ENCODE data around the gene RBM14.
"Not testable (repeated sequence)": the region's sequence is repeated elsewhere in the genome, so short reads cannot be mapped to it uniquely, and the experiment has no call there.

RBM14 gene, protein sequence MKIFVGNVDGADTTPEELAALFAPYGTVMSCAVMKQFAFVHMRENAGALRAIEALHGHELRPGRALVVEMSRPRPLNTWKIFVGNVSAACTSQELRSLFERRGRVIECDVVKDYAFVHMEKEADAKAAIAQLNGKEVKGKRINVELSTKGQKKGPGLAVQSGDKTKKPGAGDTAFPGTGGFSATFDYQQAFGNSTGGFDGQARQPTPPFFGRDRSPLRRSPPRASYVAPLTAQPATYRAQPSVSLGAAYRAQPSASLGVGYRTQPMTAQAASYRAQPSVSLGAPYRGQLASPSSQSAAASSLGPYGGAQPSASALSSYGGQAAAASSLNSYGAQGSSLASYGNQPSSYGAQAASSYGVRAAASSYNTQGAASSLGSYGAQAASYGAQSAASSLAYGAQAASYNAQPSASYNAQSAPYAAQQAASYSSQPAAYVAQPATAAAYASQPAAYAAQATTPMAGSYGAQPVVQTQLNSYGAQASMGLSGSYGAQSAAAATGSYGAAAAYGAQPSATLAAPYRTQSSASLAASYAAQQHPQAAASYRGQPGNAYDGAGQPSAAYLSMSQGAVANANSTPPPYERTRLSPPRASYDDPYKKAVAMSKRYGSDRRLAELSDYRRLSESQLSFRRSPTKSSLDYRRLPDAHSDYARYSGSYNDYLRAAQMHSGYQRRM

DNA sequence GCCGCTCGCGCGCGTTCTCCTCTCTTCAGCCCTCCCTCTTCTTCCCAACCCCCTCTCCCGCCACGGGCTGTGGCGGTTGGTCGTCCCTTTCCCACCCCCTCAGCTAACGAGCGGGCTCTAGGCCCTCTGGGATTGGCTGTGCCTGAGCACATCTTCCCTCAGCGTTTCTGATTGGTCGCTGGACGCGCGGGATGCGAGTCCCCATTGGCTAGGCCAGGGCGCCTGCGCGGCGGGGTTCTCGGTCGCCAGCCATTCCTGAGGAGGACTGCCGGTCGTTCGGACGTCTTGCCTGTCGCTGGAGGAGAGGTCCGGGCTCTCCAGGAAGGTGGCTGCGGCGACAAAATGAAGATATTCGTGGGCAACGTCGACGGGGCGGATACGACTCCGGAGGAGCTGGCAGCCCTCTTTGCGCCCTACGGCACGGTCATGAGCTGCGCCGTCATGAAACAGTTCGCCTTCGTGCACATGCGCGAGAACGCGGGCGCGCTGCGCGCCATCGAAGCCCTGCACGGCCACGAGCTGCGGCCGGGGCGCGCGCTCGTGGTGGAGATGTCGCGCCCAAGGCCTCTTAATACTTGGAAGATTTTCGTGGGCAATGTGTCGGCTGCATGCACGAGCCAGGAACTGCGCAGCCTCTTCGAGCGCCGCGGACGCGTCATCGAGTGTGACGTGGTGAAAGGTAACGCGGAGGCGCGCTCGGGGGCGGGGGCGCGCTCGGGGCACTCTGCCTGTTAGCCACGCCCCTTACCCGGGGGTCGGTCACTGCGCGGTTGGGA, at the start of gene RBM14:
TSS of gene RBM14 (plus strand) at position 252 of the 776 bp plus-strand sequence. CDS start at position 343, 91 bp downstream.
- DNase-seq (ENCODE audit: low read depth in 2 of 2): peak; percentile 97 to 99

GRCh38 chr11:66567787-66568123, 48.7 kb upstream of the RBM14 start:
- no peak for DNase-seq (ENCODE audit: low read depth in 2 of 2)

DNA sequence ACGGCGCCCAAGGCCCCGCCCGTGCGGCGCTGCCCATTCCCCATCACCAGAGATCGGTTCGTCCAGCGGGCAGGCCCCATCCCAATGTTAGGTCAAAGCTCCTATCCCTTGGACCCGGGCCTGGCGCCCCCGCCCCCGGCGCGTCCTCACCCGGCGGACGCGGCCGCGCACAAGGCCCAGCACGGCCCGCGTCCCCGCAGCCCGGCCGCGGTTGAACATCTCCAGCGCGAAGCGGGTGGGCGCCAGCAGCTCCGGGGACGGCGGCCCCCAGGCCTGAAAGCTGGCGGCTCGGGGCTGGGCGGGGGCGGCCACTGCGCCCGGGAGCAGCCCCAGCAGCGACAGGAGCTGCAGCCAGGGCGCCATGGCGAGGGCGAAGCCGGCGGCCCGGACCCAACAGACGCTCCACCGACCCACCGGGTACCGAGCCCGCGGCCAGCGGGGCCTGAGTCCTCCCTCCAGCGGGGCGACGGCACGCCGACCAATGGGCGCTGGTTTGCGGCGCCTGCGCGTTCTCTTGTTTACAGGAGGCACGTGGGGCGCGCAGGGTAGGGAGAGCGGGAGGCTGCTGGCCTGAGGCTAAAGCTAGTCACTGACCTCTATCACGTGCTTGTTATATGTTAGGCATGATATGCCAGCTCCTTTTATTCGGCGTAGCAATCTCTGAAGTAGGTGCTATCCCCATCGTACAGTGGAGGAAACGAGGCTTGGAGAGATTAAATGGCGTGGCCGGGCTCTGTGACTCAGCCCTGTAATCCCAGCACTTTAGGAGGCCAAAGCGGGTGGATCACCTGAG, 48.1 kb upstream of the RBM14 start, which contains the start of gene CTSF:
TSS of gene CTSF (minus strand) at position 483 of the 793 bp plus-strand sequence. CDS start at position 363, 120 bp downstream.
- DNase-seq (ENCODE audit: low read depth in 2 of 2): peak; percentile 50 to 66

DNA sequence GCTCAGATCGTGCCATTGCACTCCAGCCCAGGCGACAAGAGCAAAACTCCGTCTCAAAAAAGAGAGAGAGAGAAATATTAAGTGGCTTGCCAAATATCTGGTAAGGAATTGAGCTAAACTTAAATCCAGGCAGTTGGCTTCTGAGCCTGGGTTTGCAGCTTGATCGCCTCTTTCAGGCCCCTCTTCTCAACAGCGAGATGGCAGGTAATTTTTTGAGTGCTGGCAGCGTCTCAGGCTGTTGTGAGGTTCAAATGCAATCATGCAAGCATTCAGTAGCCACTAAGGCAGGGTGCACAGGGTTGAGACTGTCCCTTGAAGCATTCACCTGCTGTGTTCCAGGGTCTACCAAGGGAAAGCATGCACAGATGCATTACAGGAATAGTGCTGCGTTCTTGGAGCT, 47.4 kb upstream of the RBM14 start:
- DNase-seq (ENCODE audit: low read depth in 2 of 2): no peak

DNA sequence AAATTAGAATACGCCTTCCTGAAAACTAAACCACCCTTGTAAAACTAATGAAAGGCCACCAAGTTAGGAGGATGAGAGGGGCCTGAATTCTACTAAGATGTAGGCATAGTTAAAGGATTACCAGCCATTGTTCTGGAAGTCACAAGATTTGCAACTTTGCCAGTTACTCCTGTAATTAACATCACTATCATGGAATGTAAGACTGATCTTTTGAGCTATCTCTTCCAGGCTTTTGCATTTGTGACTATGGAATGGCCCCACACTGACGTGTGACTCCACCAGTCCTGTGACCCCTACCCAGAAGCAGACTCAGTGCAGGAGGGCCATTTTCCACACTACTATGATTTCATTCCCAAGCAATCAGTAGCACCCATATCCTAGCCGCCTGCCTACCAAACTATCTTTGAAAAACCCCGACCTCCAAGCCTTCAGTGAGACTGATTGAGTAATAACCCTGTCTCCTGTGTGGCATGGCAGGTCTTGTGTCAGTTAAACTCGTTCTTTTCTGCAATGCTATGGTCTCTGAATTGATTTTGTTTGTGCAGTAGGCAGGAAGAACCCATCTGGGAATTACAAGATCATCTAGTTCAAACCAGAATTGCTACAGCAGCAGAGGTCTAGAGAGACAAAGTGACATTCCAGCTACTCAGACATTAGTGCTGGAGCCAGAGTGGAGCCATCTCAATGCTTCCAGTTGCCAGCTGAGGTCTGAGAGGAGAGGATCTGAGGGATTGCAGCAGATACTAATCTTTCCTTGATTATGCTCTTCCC, 46.2 kb upstream of the RBM14 start:
- DNase-seq (ENCODE audit: low read depth in 2 of 2): no peak

GRCh38 chr11:66570850-66571180, 45.6 kb upstream of the RBM14 start:
- DNase-seq (ENCODE audit: low read depth in 2 of 2): no peak

DNA sequence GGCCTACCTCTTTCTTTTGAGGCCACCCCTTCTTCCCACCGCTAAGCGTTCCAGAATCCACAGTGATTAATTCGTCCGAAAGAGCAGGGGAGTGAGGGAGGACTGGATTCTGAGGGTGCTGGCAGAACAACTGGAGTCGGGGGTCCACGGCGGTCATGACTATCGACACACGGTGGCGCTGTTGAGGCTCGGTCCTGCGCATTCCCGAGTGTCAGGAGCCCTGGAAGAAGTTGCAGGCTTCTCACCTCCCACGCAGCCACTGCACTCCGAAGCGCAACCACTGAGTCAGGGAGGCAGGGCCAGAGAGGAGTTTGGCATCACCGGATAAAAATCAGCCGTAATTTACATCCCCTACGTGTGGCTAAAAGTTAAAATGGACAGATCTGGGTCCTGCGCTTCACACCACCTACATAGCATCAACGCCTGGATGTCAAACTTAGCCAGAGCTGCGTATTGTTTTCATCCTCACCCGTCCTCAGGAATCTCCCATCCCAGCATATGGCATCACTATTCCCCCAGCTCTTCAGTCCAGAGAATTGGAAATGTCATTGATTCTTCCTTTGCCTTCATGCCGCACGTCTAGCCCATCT, 37.3 kb upstream of the RBM14 start:
- peak; percentile 67 to 83 for DNase-seq (ENCODE audit: low read depth in 2 of 2)

DNA sequence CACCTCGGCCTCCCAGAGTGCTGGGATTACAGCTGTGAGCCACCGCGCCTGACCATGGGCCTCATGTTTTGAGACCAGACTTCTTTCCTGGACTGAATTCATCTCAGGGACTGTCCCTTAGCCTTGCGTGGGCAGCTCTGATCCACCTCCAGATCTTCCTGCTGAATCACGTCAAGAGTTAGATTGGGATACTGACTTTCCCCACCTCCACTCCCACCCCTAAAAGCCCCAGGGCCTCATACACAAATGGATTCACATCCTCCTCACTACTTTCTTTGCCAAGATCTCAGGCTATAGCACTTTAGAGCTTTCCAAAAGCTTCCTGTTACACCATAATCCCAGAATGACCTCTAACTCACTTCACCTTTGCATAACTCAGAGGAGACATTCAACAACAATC, 35.6 kb upstream of the RBM14 start:
- DNase-seq (ENCODE audit: low read depth in 2 of 2): no peak

- no peak for DNase-seq (ENCODE audit: low read depth in 2 of 2)
Measured at GRCh38 chr11:66581261-66581660, 35.2 kb upstream of the RBM14 start.

DNA sequence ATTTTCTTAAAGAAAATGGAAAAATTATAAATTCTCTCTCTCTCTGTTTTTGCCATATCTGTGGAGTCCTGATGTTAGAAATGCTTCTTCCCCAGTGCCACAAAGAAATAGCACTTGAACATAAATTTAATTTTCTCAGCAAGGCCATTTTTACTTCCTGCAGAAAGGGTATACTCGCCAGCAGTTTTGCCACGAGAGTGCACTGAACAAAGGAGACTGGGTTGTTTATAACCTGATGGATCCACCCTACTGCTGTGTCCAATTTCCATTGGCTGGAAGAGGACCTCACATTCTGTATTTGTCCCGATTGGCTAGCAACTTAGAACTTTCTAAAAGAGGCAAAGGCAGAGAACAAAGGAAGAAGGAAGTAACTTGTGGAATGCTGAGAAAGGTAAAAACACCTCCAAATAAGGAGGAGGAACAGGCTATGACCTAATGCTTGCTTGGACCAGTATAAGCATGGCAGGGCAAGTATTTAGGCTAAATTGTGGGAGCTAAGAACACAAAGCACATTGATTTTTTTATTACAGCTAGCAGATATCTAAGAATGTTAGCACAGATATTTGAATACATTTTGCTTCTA, 33.8 kb upstream of the RBM14 start:
- not testable (repeated sequence) for DNase-seq (ENCODE audit: low read depth in 2 of 2)

GRCh38 chr11:66585447-66585846, 31.0 kb upstream of the RBM14 start:
- not testable (repeated sequence) for DNase-seq (ENCODE audit: low read depth in 2 of 2)

DNA sequence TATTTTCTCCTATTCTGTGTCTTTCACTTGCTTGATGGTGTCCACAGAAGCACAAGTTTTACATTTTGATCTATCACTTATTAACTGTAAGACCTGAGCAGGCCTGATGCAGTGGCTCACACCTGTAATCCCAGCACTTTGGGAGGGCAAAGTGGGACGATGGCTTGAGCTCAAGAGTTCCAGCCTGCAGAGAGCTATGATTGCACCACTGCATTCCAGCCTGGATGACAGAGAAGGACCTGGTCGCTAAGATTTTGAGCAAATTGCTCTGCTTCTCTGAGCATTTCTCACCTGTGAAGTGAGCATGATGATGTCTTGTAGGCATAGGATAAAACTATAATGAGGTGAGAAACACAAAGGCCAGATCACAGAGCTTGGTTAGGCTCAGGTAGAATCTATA, 30.3 kb upstream of the RBM14 start:
- no peak for DNase-seq (ENCODE audit: low read depth in 2 of 2)

DNA sequence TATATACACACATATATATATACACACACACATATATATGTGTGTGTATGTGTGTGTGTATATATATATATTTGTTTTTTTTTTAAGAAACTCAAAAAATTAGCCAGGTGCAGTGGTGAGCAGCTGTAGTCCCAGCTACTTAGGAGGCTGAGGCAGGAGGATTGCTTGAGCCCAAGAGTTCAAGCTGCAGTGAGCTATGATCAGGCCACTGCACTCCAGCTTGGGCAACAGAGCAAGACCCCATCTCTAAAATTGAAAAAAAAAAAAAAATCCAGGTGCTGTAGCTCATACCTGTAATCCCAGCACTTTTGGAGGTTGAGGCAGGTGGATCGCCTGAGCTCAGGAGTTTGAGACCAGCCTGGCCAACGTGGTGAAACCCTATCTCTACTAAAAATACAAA, 27.1 kb upstream of the RBM14 start:
- DNase-seq (ENCODE audit: low read depth in 2 of 2): not testable (repeated sequence)

DNA sequence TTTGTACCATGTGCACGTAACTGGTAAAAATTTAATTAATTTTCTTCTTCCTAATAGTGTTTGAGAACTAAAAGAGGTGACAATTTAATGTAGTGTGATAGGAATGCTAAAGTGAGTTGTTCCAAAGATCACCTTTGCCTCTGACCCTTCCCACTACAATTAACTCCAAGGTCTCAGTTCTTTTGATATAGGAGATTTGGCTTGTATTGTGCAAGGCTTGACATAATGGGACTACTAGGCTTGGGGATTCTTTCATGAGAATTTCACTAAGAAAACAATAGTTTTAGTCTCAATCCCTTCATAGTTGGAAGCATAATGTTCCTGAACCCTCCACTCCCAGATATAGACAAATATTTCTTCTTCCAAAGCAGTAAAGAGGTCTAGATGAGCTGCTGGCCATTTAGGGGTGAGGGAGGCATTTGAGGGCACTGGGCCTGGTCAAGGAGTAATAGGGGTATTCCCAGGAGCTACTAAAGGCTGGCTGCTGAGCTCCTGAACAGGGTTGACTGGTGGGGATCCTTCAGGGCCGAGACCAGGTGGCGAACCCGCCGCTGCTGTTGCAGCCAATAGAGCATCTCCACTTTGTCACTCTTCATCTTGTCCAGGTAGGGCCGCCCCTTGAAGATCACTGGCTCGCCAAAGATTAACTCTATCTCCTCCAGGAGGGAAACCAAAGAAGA, 26.3 kb upstream of the RBM14 start:
- DNase-seq (ENCODE audit: low read depth in 2 of 2): no peak

- no peak for DNase-seq (ENCODE audit: low read depth in 2 of 2)
Measured at GRCh38 chr11:66591175-66591574, 25.3 kb upstream of the RBM14 start.

GRCh38 chr11:66592457-66593302, 23.8 kb upstream of the RBM14 start, which contains the start of the genes CCDC87 and CCS:
TSS of gene CCDC87 (minus strand) at chr11:66593063. CDS start at chr11:66593015, 48 bp downstream.
TSS of gene CCS (plus strand) at chr11:66593185. CDS start at chr11:66593262, 77 bp downstream.
- peak; percentile 97 to 98 for DNase-seq (ENCODE audit: low read depth in 2 of 2)

GRCh38 chr11:66593303-66593635, 23.2 kb upstream of the RBM14 start:
- DNase-seq (ENCODE audit: low read depth in 2 of 2): no peak

DNA sequence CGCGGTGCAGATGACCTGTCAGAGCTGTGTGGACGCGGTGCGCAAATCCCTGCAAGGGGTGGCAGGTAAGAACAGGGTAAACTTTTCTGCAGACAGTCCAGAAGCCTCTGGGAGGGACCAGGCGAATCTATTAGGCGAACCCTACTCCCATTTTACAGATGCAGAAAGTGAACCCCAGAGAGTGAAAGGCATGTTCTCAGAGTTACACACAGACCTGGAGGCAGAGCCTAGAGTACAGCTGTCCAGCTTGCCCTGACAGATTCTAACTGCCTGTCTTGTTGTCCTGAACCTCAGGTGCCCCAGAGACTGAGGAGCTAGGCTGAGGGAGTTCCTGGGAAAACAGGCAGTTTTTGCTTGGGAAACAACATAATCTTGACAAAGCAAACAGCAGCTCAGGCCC, 22.8 kb upstream of the RBM14 start:
- no peak for DNase-seq (ENCODE audit: low read depth in 2 of 2)
